HG03135 (cell line): ENCODE results near the gene LUC7L.
"Not testable (repeated sequence)": the region's sequence is repeated elsewhere in the genome, so short reads cannot be mapped to it uniquely, and the experiment has no call there.

Experiments used
- ATAC-seq: cut with Tn5 transposase; IDR thresholded peaks from one replicate; pipeline ENCODE4 v1.9.1; 2021; ENCODE audit warnings: mild to moderate bottlenecking, moderate library complexity; ENCODE audit not compliant: unreplicated experiment

LUC7L gene

GRCh38 chr16:183005-183404 lies 46.2 kb downstream of the LUC7L start:
- ATAC-seq, result no peak

DNA sequence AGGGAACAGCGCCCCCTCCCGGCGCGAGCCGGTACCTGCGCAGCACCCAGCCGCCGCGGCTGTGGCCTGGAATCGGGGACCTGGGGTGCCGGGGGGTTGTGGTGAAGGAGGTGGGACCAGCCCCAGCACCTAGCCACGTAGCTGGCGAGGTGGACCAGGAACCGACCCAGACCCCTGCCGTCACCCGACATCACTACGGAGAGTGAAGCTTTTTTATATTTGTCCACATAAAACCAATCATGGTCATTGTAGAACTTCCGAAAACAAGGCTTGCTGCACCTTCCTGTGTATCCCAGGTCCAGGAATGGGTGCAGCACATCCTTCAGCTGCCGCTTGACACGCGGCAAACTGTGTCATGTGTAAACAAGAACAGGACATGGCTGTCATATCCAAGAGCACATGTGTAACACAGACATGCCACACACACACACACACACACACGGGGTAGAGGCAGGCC lies 47.7 kb downstream of the LUC7L start:
- ATAC-seq, result no peak

DNA sequence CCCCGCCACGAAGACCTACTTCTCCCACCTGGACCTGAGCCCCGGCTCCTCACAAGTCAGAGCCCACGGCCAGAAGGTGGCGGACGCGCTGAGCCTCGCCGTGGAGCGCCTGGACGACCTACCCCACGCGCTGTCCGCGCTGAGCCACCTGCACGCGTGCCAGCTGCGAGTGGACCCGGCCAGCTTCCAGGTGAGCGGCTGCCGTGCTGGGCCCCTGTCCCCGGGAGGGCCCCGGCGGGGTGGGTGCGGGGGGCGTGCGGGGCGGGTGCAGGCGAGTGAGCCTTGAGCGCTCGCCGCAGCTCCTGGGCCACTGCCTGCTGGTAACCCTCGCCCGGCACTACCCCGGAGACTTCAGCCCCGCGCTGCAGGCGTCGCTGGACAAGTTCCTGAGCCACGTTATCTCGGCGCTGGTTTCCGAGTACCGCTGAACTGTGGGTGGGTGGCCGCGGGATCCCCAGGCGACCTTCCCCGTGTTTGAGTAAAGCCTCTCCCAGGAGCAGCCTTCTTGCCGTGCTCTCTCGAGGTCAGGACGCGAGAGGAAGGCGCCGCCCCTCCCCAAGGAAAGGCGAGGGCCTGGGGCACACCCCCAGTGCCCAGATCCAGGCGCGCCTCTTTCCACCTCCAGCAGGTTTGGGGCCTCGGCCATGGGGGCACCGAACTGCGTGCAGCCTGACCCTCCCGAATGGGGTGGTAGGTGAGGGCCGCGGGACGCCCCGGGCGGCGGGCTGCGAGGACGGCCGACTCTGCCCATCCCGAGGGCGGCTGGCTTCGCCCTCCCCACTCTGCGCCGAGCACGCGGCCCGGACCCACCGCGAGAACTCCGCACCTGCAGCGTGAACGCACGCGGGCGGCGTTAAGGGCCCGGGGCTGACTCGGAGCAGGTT lies 48.3 kb downstream of the LUC7L start:
- no peak for ATAC-seq

DNA sequence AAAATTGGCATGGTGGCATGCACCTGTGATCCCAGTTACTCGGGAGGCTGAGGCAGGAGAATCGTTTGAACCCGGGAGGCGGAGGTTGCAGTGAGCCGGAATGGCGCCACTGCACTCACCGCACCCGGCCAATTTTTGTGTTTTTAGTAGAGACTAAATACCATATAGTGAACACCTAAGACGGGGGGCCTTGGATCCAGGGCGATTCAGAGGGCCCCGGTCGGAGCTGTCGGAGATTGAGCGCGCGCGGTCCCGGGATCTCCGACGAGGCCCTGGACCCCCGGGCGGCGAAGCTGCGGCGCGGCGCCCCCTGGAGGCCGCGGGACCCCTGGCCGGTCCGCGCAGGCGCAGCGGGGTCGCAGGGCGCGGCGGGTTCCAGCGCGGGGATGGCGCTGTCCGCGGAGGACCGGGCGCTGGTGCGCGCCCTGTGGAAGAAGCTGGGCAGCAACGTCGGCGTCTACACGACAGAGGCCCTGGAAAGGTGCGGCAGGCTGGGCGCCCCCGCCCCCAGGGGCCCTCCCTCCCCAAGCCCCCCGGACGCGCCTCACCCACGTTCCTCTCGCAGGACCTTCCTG lies 49.1 kb downstream of the LUC7L start, which contains the start of gene HBQ1:
Gene HBQ1, plus strand, starts transcription at position 359 of the 575 bp plus-strand sequence. Its CDS starts 28 bp downstream, at position 387.
- no peak for ATAC-seq

DNA sequence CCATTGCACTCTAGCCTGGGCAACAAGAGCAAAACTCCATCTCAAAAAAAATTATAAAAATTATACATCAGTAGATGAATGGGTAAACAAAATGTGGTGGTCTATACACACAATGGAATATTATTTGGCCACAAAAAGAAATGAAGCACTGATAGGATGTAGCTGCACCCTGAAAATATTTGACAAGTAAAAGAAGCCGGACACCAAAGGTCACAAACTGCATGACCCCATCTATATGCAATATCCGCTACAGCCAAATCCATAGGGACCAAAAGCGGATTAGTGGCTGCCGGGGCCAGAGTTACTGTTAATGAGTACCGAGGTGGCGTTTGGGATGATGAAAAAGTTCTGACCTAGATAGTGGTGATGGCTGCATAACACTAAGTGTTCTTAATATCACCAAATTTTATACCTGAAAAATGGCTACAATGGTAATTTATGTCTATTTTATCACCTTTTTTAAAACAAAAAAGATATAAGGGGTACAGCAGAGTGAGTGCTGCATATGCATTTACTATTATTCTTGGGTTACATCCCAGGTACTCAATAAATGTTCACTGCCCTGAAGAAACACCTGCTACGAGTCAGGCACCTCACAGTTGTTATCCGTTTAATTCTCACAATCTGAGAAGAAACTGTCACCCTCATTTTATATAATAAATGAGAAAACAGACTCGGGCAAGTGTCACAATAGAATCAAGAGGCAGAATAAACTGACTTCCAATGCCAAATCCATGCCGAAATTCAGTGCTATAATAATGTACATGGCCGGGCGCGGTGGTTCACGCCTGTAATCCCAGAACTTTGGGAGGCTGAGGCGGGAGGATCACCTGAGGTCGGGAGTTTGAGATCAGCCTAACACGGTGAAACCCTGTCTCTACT lies 49.8 kb downstream of the LUC7L start:
- no peak for ATAC-seq

- ATAC-seq, result no peak
These were observed 50.6 kb downstream of the LUC7L start for GRCh38 chr16:178668-179015.

DNA sequence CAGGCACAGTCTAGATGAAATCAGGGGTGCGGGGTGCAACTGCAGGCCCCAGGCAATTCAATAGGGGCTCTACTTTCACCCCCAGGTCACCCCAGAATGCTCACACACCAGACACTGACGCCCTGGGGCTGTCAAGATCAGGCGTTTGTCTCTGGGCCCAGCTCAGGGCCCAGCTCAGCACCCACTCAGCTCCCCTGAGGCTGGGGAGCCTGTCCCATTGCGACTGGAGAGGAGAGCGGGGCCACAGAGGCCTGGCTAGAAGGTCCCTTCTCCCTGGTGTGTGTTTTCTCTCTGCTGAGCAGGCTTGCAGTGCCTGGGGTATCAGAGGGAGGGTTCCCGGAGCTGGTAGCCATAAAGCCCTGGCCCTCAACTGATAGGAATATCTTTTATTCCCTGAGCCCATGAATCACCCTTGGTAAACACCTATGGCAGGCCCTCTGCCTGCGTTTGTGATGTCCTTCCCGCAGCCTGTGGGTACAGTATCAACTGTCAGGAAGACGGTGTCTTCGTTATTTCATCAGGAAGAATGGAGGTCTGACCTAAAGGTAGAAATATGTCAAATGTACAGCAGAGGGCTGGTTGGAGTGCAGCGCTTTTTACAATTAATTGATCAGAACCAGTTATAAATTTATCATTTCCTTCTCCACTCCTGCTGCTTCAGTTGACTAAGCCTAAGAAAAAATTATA lies 51.1 kb downstream of the LUC7L start:
- no peak for ATAC-seq

GRCh38 chr16:177394-177822 lies 51.8 kb downstream of the LUC7L start:
- ATAC-seq, result no peak

DNA sequence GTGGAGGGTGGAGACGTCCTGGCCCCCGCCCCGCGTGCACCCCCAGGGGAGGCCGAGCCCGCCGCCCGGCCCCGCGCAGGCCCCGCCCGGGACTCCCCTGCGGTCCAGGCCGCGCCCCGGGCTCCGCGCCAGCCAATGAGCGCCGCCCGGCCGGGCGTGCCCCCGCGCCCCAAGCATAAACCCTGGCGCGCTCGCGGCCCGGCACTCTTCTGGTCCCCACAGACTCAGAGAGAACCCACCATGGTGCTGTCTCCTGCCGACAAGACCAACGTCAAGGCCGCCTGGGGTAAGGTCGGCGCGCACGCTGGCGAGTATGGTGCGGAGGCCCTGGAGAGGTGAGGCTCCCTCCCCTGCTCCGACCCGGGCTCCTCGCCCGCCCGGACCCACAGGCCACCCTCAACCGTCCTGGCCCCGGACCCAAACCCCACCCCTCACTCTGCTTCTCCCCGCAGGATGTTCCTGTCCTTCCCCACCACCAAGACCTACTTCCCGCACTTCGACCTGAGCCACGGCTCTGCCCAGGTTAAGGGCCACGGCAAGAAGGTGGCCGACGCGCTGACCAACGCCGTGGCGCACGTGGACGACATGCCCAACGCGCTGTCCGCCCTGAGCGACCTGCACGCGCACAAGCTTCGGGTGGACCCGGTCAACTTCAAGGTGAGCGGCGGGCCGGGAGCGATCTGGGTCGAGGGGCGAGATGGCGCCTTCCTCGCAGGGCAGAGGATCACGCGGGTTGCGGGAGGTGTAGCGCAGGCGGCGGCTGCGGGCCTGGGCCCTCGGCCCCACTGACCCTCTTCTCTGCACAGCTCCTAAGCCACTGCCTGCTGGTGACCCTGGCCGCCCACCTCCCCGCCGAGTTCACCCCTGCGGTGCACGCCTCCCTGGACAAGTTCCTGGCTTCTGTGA lies 52.5 kb downstream of the LUC7L start, which contains the start of gene HBA1:
Gene HBA1, plus strand, starts transcription at position 204 of the 906 bp plus-strand sequence. Its CDS starts 37 bp downstream, at position 241.
- not testable (repeated sequence) for ATAC-seq

DNA sequence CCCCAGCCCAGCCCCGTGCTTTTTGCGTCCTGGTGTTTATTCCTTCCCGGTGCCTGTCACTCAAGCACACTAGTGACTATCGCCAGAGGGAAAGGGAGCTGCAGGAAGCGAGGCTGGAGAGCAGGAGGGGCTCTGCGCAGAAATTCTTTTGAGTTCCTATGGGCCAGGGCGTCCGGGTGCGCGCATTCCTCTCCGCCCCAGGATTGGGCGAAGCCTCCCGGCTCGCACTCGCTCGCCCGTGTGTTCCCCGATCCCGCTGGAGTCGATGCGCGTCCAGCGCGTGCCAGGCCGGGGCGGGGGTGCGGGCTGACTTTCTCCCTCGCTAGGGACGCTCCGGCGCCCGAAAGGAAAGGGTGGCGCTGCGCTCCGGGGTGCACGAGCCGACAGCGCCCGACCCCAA lies 53.2 kb downstream of the LUC7L start:
- not testable (repeated sequence) for ATAC-seq

- ATAC-seq, result no peak
These were observed 54.0 kb downstream of the LUC7L start for GRCh38 chr16:175011-175949.

- not testable (repeated sequence) for ATAC-seq
These were observed 55.1 kb downstream of the LUC7L start for GRCh38 chr16:173928-174769.

DNA sequence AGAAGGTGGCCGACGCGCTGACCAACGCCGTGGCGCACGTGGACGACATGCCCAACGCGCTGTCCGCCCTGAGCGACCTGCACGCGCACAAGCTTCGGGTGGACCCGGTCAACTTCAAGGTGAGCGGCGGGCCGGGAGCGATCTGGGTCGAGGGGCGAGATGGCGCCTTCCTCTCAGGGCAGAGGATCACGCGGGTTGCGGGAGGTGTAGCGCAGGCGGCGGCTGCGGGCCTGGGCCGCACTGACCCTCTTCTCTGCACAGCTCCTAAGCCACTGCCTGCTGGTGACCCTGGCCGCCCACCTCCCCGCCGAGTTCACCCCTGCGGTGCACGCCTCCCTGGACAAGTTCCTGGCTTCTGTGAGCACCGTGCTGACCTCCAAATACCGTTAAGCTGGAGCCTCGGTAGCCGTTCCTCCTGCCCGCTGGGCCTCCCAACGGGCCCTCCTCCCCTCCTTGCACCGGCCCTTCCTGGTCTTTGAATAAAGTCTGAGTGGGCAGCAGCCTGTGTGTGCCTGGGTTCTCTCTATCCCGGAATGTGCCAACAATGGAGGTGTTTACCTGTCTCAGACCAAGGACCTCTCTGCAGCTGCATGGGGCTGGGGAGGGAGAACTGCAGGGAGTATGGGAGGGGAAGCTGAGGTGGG lies 55.9 kb downstream of the LUC7L start:
- not testable (repeated sequence) for ATAC-seq

- not testable (repeated sequence) for ATAC-seq
These were observed 56.8 kb downstream of the LUC7L start, which contains the start of gene HBA2 for GRCh38 chr16:172374-172941. TSS of gene HBA2 (plus strand) at chr16:172876. CDS start at chr16:172913, 37 bp downstream.

DNA sequence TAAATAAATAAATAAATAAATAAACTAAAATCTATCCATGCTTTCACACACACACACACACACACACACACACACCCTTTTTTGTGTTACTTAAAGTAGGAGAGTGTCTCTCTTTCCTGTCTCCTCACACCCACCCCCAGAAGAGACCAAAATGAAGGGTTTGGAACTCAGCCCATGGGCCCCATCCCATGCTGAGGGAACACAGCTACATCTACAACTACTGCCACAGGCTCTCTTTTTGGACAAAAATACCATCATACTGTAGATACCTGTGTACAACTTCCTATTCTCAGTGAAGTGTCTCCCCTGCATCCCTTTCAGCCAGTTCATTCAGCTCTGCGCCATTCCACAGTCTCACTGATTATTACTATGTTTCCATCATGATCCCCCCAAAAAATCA lies 58.5 kb downstream of the LUC7L start:
- no peak for ATAC-seq

- ATAC-seq, result not testable (repeated sequence)
These were observed 59.2 kb downstream of the LUC7L start for GRCh38 chr16:170088-170507.
